Measurements from ENCODE around the gene RRP1.
"Not testable (repeated sequence)": the region's sequence is repeated elsewhere in the genome, so short reads cannot be mapped to it uniquely, and the experiment has no call there.

Gene RRP1

DNA sequence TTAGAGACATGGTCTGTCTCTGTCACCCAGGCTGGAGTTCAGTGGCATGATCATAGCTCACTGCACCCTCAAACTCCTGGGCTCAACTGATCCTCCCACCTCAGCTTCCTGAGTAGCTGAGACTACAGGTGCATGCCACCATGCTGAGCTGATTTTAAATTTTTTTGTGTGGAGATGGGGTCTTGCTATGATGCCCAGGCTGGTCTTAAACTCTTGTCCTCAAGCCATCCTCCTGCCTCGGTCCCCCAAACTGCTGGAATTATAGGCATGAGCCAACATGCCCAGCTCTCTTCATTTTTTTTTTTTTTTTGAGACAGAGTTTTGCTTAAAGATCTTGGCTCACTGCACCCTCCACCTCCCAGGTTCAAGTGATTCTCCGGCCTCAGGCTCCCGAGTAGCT, 50.9 kb downstream of the RRP1 start:
- DNase-seq (ENCODE audit: low spot score), result no peak

DNA sequence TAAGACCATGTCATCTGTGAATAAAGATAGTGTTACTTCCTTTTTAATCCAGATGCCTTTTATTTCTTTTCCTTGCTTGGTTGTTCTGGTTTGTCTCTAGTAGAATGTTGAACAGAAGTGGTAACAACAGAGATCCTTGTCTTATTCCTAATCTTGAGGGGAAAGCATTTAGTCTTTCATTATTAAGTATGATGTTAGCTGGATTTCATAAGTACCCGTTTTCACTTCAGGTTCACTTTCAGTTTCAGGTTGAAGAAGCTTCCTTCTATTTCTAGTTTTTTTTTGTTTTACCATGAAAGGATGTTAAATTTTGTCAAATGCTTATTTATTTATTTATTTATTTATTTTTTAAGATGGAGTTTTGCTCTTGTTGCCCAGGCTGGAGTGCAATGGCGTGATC, 53.4 kb downstream of the RRP1 start:
- no peak for DNase-seq (ENCODE audit: low spot score)

DNA sequence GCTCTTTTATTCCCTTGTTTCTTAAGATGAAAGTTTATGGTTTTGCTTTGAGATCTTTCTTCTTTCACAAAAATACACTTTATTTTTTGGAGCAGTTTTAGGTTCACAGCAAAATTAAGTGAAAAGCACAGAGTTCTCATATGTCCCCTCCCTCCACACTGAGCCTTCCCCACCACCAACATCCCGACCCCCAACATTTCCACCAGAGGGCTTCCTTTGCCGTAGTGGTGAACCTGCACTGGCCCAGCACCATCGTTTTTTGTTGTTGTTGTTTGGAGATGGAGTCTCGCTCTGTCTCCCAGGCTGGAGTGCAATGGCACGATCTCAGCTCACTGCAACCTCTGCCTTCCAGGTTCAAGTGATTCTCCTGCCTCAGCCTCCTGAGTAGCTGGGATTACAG, 55.5 kb downstream of the RRP1 start:
- DNase-seq (ENCODE audit: low spot score), result not testable (repeated sequence)

DNA sequence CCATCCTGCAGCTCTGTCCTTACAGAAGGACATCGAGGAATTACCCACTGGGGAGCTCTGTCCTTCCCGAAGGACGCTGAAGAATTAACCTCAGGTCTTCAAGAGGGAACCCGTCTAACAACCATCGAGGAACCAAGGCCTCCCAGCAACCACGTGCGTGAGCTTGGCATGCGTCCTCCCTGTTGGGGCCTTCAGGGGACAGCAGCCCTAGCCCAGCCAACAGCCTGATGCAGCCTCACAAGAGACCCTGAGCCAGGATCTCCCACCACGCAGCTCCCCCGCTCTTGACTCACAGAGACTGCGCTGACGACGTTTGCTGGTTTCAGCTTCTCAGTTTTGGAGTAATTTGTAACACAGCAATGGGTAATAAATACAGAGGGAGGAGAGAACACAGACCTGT, 56.0 kb downstream of the RRP1 start:
- no peak for DNase-seq (ENCODE audit: low spot score)

DNA sequence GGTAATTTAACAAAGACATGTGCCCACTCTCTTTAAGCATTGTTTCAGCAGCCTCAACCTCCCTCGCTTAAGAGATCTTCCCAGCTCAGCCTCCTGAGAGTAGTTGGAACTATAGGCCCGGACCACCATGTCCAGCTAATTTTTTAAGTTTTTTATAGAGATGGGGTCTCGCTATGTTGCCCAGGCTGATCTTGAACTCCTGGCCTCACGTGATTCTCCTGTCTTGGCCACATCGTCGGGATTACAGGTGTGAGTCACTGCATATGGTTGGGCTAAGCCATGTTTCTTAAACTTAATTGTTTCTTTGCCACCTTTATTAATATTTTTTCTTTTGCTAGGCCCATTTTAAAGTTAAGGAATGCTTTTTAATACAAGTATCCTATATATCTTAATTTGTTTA, 57.1 kb downstream of the RRP1 start:
- DNase-seq (ENCODE audit: low spot score), result no peak

DNA sequence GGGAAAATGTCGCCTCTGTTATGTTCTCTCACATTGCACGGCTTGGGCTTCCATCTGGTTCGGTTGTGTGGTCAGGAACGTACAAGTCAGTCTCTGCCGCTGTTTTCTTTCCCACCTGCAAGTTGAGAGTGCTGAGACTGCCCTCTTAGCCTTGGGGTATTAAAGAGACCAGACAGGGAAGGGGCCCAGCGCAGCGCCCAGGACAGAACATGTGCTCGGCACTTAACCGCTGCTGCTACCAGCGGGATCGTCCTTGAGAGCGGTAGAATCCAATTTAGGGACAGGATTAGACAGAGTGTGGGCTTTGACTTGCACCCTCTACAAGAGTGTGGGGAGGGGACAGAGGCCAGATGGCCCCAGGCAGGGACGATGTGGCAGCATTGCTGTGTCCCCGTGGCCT, 57.9 kb downstream of the RRP1 start:
- no peak for DNase-seq (ENCODE audit: low spot score)

DNA sequence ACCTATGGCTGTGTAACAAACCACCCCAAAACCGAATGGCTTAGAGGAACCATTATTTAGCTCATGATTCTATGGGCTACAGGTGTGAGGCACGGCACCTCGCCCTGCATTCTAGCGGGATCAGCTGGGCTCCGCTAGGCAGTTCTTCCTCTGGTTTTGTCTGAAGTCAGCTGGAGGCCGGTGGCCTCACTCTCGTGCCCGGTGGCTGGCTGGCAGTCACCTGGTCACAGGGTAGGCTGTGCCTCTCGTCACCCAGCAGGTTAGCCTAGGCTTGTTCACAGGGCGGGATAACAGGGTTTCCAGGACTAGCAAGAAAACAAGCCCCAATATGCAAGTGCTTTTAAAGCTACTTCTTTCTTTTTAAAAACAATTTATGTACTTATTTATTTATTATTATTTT, 59.4 kb downstream of the RRP1 start:
- DNase-seq (ENCODE audit: low spot score), result no peak

DNA sequence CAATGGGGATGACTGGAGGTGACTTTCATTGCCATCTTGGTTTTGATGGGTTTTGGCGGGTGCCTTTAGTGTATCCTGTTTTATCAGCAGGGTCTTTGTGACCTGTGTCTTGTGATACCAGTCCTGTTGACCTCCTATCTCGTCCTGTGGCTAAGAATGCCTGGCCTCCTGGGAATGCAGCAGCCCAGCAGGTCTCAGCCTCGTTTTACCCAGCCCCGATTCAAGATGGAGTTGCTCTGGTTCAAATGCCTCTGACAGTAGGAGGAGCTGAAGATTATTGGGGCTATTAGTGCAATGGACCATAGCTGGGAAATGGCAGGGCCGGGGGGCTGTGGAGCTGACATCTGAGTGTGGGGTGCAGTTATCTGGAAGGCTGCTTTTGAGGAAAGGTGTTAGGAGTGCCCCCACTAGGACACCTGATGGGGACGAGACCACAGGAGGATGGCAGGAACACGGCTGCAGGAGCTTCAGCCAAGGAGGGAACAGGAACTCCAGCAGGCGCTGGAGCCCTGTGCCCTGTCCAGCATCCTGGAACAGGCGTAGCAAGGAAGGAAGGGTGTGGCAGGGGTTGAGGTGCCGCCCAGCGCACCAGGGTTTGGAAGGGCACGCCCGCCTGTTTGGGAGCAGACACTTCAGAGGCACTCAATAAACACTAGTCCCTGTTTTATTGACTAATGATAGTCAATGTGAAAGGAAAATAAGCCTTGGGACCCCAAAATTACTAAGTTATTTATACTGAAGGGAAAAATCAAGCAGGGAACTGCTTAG, 60.3 kb downstream of the RRP1 start:
- DNase-seq (ENCODE audit: low spot score), result no peak

DNA sequence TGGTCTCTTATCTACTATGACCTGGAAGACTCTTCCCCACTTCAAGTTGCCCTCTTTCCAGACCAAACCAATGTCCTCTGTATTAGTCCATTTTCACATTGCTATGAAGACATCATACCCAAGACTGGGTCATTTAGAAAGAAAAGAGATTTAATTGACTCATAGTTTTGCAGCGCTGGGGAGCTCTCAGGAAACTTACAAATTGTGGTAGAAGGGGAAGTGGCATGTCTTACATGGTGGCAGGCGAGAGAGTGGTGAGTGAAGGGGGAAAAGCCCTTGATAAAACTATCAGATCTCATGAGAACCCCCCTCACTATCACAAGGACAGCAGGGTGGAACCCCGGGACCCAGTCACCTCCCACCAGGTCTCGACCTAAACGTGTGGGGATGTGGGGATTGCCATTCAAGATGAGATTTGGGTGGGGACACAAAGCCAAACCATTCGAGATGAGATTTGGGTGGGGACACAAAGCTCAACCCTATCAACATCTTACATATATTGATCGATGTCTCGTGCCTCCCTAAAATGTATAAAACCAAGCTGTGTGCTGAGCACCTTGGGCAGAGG, 61.4 kb downstream of the RRP1 start:
- DNase-seq (ENCODE audit: low spot score), result no peak

DNA sequence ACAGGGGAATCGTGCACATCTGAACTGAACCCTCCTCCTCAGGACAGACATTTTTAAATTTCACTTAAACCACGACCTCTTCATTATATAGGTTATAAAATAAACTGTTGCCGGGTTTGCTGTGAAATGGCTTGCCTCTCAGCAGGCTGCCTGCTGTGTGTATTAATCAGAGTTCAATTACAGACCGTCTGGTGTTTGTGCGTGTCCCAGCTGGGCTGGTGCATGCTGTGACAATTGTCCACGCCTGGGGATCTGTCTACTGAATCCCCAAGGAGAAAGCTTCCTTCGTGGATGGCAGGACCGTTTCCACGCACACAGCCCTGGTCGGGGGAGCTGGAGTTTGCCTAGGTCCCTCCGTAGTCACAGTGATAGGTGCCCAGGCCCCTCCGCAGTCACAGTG, 62.2 kb downstream of the RRP1 start:
- DNase-seq (ENCODE audit: low spot score), result no peak

DNA sequence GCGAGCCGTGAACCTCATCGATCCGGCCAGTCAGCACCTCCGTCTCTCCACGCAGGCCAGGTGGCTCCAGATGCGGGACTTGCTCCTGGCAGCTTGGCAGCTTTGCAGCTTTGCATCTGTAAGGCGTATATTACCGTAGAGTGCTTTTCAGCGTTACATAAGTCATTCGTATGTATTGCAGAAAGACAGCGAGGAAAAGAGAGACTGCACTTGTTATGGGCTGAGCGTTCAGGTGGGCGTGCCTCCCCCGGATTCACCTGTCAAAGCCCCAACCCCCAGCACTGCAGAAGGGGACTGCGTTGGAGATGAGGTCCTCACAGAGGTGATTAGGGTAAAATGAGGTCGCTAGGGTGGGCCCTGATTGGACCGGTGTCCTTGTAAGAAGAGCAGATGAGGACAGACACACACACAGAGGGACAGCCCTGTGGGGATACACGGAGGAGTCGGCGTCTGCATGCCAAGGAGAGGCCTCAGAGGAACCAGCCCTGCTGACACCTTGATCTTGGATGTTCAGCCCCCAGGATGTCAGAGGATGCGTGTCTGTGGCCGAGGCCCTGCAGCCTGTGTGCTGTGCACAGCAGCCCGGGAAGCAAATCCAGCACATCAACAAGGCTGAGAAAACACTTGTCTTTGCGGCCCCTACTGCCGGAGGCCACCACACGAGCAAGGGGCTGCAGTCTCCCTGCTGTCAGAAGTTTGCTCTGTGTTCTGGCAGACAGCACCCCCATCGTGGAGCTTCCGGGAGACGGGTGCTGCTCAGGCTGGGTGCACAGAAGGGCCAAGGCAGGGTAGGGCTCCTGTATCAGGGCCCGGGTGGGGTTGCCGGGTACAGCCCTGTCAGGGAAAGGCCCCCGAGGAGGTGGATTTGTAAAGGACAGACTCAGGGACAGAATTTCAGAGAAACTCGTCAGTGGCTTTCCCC, 64.7 kb downstream of the RRP1 start:
- DNase-seq (ENCODE audit: low spot score), result no peak
